Measurements from ENCODE around the gene ARHGEF17.

DNA sequence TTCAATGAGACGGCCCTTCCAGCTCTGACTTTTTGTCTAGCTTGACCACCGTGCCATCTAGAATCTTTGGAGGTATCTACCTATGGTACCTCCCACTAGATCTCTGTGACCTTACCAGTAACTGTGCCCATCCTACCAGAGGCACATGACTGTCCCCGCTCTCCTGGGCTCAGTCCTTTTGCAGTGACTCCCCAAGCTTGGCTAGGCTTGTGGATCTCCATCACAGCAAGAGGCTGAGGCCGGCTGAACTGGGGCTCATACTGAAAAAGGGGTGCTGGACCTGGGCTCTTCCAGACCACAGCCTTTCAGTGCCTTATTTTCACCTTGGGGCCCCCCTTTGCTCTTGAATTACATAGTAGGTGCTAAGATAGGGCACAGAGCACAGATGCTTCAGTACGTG, 95.5 kb downstream of the ARHGEF17 start:
- TF ChIP-seq TBP (IDR thresholded peaks at IDR 0.05; ENCODE audit: low read depth, low read length) (no peak), ASH2L (IDR thresholded peaks at IDR 0.05; ENCODE audit: low read length) (no peak)
- TF ChIP-seq, protein P1, sequence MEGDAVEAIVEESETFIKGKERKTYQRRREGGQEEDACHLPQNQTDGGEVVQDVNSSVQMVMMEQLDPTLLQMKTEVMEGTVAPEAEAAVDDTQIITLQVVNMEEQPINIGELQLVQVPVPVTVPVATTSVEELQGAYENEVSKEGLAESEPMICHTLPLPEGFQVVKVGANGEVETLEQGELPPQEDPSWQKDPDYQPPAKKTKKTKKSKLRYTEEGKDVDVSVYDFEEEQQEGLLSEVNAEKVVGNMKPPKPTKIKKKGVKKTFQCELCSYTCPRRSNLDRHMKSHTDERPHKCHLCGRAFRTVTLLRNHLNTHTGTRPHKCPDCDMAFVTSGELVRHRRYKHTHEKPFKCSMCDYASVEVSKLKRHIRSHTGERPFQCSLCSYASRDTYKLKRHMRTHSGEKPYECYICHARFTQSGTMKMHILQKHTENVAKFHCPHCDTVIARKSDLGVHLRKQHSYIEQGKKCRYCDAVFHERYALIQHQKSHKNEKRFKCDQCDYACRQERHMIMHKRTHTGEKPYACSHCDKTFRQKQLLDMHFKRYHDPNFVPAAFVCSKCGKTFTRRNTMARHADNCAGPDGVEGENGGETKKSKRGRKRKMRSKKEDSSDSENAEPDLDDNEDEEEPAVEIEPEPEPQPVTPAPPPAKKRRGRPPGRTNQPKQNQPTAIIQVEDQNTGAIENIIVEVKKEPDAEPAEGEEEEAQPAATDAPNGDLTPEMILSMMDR (IDR thresholded peaks at IDR 0.05; ENCODE audit: control extremely low read depth in 1 of 3, insufficient read depth in 1 of 3, low read depth in 1 of 3, low read length in 3 of 3), result no peak

Data from H1 (cell line).